ENCODE results near the gene TRIM67.

GRCh38 chr1:231219422-231220401 is 57.9 kb downstream of the TRIM67 start:
- TF ChIP-seq EZH2 (IDR thresholded peaks at IDR 0.05; ENCODE audit: low read depth) (no peak), CTCF (conservative IDR thresholded peaks at IDR 0.05) (no peak)
